Measurements from ENCODE around the gene GPX4.
A peak's percentile ranks its signal among the peaks of the same experiment; 100 is the strongest.

Gene GPX4

GRCh38 chr19:1103708-1104310 is at the start of gene GPX4:
GPX4 (plus strand) TSS chr19:1103994; CDS start chr19:1104044, 50 bp downstream.
- peak; percentile 97 for DNase-seq (ENCODE audit: low read depth in 2 of 2)

GRCh38 chr19:1054102-1055027 is 49.4 kb upstream of the GPX4 start:
- no peak for DNase-seq (ENCODE audit: low read depth in 2 of 2)

GRCh38 chr19:1055028-1055425 is 48.8 kb upstream of the GPX4 start:
- no peak for DNase-seq (ENCODE audit: low read depth in 2 of 2)

GRCh38 chr19:1055886-1056620 is 47.7 kb upstream of the GPX4 start:
- DNase-seq (ENCODE audit: low read depth in 2 of 2) = no peak

- no peak for DNase-seq (ENCODE audit: low read depth in 2 of 2)
Measured at GRCh38 chr19:1057176-1057855, 46.5 kb upstream of the GPX4 start.

- no peak for DNase-seq (ENCODE audit: low read depth in 2 of 2)
Measured at GRCh38 chr19:1058112-1058511, 45.7 kb upstream of the GPX4 start.

- no peak for DNase-seq (ENCODE audit: low read depth in 2 of 2)
Measured at GRCh38 chr19:1060689-1061088, 43.1 kb upstream of the GPX4 start.

GRCh38 chr19:1061987-1062386 is 41.8 kb upstream of the GPX4 start:
- DNase-seq (ENCODE audit: low read depth in 2 of 2) = no peak

- no peak for DNase-seq (ENCODE audit: low read depth in 2 of 2)
Measured at GRCh38 chr19:1062387-1063029, 41.3 kb upstream of the GPX4 start.

- no peak for DNase-seq (ENCODE audit: low read depth in 2 of 2)
Measured at GRCh38 chr19:1063030-1063908, 40.5 kb upstream of the GPX4 start.

GRCh38 chr19:1063909-1064660 is 39.7 kb upstream of the GPX4 start:
- no peak for DNase-seq (ENCODE audit: low read depth in 2 of 2)

GRCh38 chr19:1064661-1065605 is 38.9 kb upstream of the GPX4 start:
- peak; percentile 61 to 71 for DNase-seq (ENCODE audit: low read depth in 2 of 2)

GRCh38 chr19:1065606-1066109 is 38.1 kb upstream of the GPX4 start:
- DNase-seq (ENCODE audit: low read depth in 2 of 2) = no peak

- no peak for DNase-seq (ENCODE audit: low read depth in 2 of 2)
Measured at GRCh38 chr19:1066251-1066747, 37.5 kb upstream of the GPX4 start.

GRCh38 chr19:1066748-1067340 is 37.0 kb upstream of the GPX4 start, which contains the start of gene ARHGAP45:
ARHGAP45 (plus strand) TSS chr19:1067167; CDS start chr19:1067406, 239 bp downstream.
- DNase-seq (ENCODE audit: low read depth in 2 of 2) = peak; percentile 73 to 82

GRCh38 chr19:1067341-1067957 is 36.3 kb upstream of the GPX4 start:
- peak in 1 of 2 donors; percentile 57 for DNase-seq (ENCODE audit: low read depth in 2 of 2)

Measured in stimulated activated CD4-positive, alpha-beta T cell treated with anti-CD3 and anti-CD28 coated beads, Interleukin-1b, Interleukin-23, amount 100 ng/mL, for 4 hours (primary cell).